OCI-LY1 (cell line): ENCODE results near the gene GOLGA6L10.
"Not testable (repeated sequence)": the region's sequence is repeated elsewhere in the genome, so short reads cannot be mapped to it uniquely, and the experiment has no call there.

ENCODE experiments used
- H2AFZ ChIP-seq: fragments of 200-600 bp; sonication (generic), shearing (Covaris generic); 2 replicates; pipeline ENCODE4 v1.6.0; 2014; ENCODE audit warnings: antibody characterized with exemption, mild to moderate bottlenecking, low read length
- H3F3A ChIP-seq: fragments of 200-600 bp; sonication (generic), shearing (Covaris generic); 2 replicates; pipeline ENCODE4 v1.6.0; 2014; ENCODE audit warnings: mild to moderate bottlenecking, antibody characterized with exemption, low read length, moderate library complexity; ENCODE audit not compliant: insufficient read depth
- H3K27ac ChIP-seq: fragments of 200-600 bp; sonication (generic); 2 replicates; pipeline ENCODE4 v1.5.1; 2014; ENCODE audit warnings: low read length, mixed run types, mild to moderate bottlenecking, low read depth; ENCODE audit not compliant: poor library complexity, severe bottlenecking
- H3K27me3 ChIP-seq: fragments of 200-600 bp; sonication (generic); 2 replicates; pipeline ENCODE4 v1.6.0; 2014; ENCODE audit warnings: antibody characterized with exemption, mild to moderate bottlenecking, low read length, moderate library complexity; ENCODE audit not compliant: insufficient read depth
- H3K36me3 ChIP-seq: fragments of 200-600 bp; sonication (generic); 2 replicates; pipeline ENCODE4 v1.6.1; 2014; ENCODE audit warnings: mild to moderate bottlenecking, antibody characterized with exemption, low read length, moderate library complexity, mixed read lengths; ENCODE audit not compliant: insufficient read depth
- H3K4me1 ChIP-seq: fragments of 200-600 bp; sonication (generic); 2 replicates; pipeline ENCODE4 v1.5.1; 2014; ENCODE audit warnings: mild to moderate bottlenecking, low read length, moderate library complexity; ENCODE audit not compliant: insufficient read depth, severe bottlenecking
- H3K4me2 ChIP-seq: fragments of 200-600 bp; sonication (generic), shearing (Covaris generic); 2 replicates; pipeline ENCODE4 v1.6.1; 2014; ENCODE audit warnings: low read length
- H3K4me3 ChIP-seq: fragments of 200-600 bp; sonication (generic); 2 replicates; pipeline ENCODE4 v1.5.1; 2014; ENCODE audit warnings: low read length, low read depth, mild to moderate bottlenecking, mixed read lengths; ENCODE audit not compliant: poor library complexity, severe bottlenecking
- H3K79me2 ChIP-seq: fragments of 200-600 bp; shearing (Covaris generic); 2 replicates; pipeline ENCODE4 v1.6.1; 2016; ENCODE audit warnings: mixed run types, low read length, mixed read lengths; ENCODE audit not compliant: insufficient read depth
- H3K9ac ChIP-seq: fragments of 200-600 bp; sonication (generic), shearing (Covaris generic); 2 replicates; pipeline ENCODE4 v1.6.1; 2014; ENCODE audit warnings: mild to moderate bottlenecking, low read length, mixed read lengths
- H3K9me2 ChIP-seq: fragments of 200-600 bp; sonication (generic), shearing (Covaris generic); 2 replicates; pipeline ENCODE4 v1.6.1; 2014; ENCODE audit warnings: low read depth, mild to moderate bottlenecking, low read length, mixed read lengths
- H3K9me3 ChIP-seq: fragments of 200-600 bp; shearing (Covaris generic); 2 replicates; pipeline ENCODE4 v1.6.1; 2014; ENCODE audit warnings: low read length, mixed read lengths
- H4K20me1 ChIP-seq: fragments of 200-600 bp; sonication (generic), shearing (Covaris generic); 2 replicates; pipeline ENCODE4 v1.6.0; 2016; ENCODE audit warnings: mild to moderate bottlenecking, low read length; ENCODE audit not compliant: insufficient read depth
- TF ChIP-seq, protein P1 (sequence below): fragments of 200-600 bp; sonication (generic), shearing (Covaris generic); IDR thresholded peaks from 2 replicates; pipeline ENCODE4 v1.5.1; 2017; ENCODE audit warnings: mild to moderate bottlenecking, antibody characterized with exemption, low read length, moderate library complexity, mixed read lengths

Gene GOLGA6L10

GRCh38 chr15:82371656-82372055, 22.4 kb upstream of the GOLGA6L10 start:
- Histone ChIP-seq H3K4me2 (no peak overlapping the region), H4K20me1 (no peaks in the 10 kb centered on the region)

DNA sequence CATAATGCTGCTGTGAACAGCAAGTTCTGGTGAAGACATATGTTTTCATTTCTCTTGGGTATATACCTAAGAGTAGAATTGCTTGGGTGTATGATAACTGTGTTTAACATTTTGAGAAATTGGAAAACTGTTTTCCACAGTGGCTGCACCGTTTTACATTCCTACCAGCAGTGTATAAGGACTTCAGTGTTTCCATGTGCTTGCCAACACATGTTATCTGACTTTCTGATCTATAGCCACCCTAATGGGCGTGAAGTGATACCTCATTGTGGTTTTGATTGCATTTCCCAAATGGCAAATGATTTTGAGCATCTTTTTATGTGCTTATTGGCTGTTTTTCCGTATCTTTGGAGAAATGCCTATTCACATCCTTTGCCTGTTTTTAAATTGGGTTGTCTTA, 18.5 kb upstream of the GOLGA6L10 start:
- H3K9me2 ChIP-seq, H3K27me3 ChIP-seq, H3K79me2 ChIP-seq, H3K4me3 ChIP-seq, H3K36me3 ChIP-seq, H3K4me2 ChIP-seq, H3K9me3 ChIP-seq, H3K9ac ChIP-seq, H3F3A ChIP-seq, H2AFZ ChIP-seq, H4K20me1 ChIP-seq, H3K27ac ChIP-seq, H3K4me1 ChIP-seq: not testable (repeated sequence)

More at GRCh38 chr15:82371656-82372055, 22.4 kb upstream of the GOLGA6L10 start:
- H3K4me1 ChIP-seq = no peaks in the 10 kb centered on the region
- no peaks in the 10 kb centered on the region for H3K36me3 ChIP-seq
- H2AFZ ChIP-seq = no peak overlapping the region
- no peaks in the 10 kb centered on the region for H3K9me2 ChIP-seq
- H3K79me2 ChIP-seq = no peaks in the 10 kb centered on the region
- no peaks in the 10 kb centered on the region for H3F3A ChIP-seq
- no peaks in the 10 kb centered on the region for H3K9me3 ChIP-seq
- no peaks in the 10 kb centered on the region for H3K27me3 ChIP-seq
- H3K4me3 ChIP-seq = no peak overlapping the region
- H3K9ac ChIP-seq = no peak overlapping the region
- no peak overlapping the region for H3K27ac ChIP-seq
- TF ChIP-seq, protein P1, sequence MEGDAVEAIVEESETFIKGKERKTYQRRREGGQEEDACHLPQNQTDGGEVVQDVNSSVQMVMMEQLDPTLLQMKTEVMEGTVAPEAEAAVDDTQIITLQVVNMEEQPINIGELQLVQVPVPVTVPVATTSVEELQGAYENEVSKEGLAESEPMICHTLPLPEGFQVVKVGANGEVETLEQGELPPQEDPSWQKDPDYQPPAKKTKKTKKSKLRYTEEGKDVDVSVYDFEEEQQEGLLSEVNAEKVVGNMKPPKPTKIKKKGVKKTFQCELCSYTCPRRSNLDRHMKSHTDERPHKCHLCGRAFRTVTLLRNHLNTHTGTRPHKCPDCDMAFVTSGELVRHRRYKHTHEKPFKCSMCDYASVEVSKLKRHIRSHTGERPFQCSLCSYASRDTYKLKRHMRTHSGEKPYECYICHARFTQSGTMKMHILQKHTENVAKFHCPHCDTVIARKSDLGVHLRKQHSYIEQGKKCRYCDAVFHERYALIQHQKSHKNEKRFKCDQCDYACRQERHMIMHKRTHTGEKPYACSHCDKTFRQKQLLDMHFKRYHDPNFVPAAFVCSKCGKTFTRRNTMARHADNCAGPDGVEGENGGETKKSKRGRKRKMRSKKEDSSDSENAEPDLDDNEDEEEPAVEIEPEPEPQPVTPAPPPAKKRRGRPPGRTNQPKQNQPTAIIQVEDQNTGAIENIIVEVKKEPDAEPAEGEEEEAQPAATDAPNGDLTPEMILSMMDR = no peak

DNA sequence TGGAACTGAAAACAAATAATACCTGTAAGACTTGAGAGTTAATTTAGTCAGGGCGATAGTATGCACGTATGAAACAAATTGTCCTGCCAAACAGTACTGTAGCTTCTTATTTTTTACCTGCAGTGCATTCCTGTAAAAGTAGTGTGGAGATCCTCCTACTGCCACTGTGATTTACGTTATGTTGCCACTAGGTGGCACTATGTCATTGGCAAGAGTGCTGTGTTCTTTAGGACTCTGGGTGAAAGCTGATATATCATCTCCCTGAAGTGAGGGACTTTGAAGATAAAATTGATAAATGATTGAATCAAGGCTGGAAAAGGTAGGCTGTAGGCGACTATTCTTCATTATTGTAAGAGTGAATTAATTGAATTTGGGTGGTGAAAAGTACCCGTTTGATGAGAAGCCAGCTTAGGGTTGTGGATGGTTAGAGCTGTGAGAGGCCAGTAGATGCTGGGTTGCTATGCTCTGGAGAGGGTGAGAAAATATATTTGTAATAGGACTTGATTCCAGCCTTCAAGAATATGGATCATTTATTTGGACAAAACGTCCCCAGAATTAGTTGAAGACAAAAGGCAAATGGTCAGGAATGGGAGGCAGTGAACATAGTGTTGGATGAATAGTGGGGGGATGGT, 16.5 kb upstream of the GOLGA6L10 start:
- H3K9me3 ChIP-seq, H3K36me3 ChIP-seq, H2AFZ ChIP-seq, H3K4me2 ChIP-seq, H3K27me3 ChIP-seq, H3K9me2 ChIP-seq, H3F3A ChIP-seq, H3K27ac ChIP-seq, H4K20me1 ChIP-seq, H3K4me3 ChIP-seq, H3K79me2 ChIP-seq, H3K4me1 ChIP-seq, H3K9ac ChIP-seq: not testable (repeated sequence)

GRCh38 chr15:82364548-82364947, 15.3 kb upstream of the GOLGA6L10 start:
- not testable (repeated sequence) for H3K4me1 ChIP-seq, H2AFZ ChIP-seq, H3K9ac ChIP-seq, H3F3A ChIP-seq, H3K27ac ChIP-seq, H3K4me2 ChIP-seq, H3K4me3 ChIP-seq, H4K20me1 ChIP-seq, H3K9me2 ChIP-seq, H3K36me3 ChIP-seq, H3K9me3 ChIP-seq, H3K79me2 ChIP-seq, H3K27me3 ChIP-seq

- H2AFZ ChIP-seq, H3K4me2 ChIP-seq, H3K4me1 ChIP-seq, H3K36me3 ChIP-seq, H3K27ac ChIP-seq, H3K9me2 ChIP-seq, H3K79me2 ChIP-seq, H4K20me1 ChIP-seq, H3K4me3 ChIP-seq, H3K27me3 ChIP-seq, H3K9ac ChIP-seq, H3F3A ChIP-seq, H3K9me3 ChIP-seq: not testable (repeated sequence)
Measured at GRCh38 chr15:82362790-82363189, 13.5 kb upstream of the GOLGA6L10 start.

DNA sequence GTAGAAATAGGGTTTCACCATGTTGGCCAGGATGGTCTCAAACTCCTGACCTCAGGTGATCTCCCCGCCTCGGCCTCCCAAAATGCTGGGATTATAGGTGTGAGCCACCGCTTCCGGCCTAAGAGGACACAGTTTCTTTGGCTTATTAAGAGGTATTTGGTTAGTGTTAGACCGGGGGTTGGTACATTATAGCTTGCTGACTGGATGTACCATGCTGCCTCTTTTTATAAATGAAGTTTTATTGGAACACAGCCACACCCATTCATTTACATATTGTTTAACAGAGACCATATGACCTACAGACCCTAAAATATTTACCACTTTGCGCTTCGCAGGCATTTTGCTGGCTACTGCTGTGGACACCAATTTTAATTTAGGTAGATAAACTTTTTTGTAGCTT, 11.3 kb upstream of the GOLGA6L10 start:
- not testable (repeated sequence) for H3K4me3 ChIP-seq, H3K27me3 ChIP-seq, H3K9me2 ChIP-seq, H3K79me2 ChIP-seq, H3K27ac ChIP-seq, H4K20me1 ChIP-seq, H3F3A ChIP-seq, H3K9ac ChIP-seq, H3K4me2 ChIP-seq, H3K9me3 ChIP-seq, H3K4me1 ChIP-seq, H3K36me3 ChIP-seq, H2AFZ ChIP-seq

DNA sequence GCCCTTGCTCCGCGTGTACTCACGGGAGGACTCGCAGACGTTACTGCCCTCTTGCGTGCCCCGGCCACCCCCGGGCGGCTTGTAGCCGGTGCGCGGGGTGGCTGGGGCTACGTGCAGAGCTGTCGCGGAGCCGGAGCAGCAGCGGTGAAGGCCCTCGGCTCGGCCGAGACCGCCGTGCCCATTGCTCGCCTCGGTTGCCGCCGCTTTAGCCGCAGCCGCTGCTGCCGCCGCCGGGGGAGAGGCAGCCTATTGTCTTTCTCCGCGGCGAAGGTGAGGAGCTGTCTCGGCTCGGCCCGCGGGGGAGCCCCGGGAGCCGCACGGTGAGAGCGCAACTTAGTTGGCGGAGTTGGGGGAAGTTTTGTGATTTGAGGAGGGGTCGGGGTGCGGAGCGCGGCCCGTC, 5.8 kb upstream of the GOLGA6L10 start:
- H3K4me1 ChIP-seq = not testable (repeated sequence)

More for the DNA sequence above, 5.8 kb upstream of the GOLGA6L10 start:
- H3K36me3 ChIP-seq, H3K27me3 ChIP-seq, H3K79me2 ChIP-seq, H2AFZ ChIP-seq, H3K9me2 ChIP-seq, H3K9me3 ChIP-seq, H3K4me3 ChIP-seq, H3K9ac ChIP-seq, H3K4me2 ChIP-seq, H3F3A ChIP-seq, H4K20me1 ChIP-seq, H3K27ac ChIP-seq: not testable (repeated sequence)
